ENCODE results near the gene MGAT3.

Gene MGAT3

GRCh38 chr22:39421691-39422090, 35.1 kb upstream of the MGAT3 start:
- H3K27ac ChIP-seq (replicated peaks), result no peak overlapping the region

DNA sequence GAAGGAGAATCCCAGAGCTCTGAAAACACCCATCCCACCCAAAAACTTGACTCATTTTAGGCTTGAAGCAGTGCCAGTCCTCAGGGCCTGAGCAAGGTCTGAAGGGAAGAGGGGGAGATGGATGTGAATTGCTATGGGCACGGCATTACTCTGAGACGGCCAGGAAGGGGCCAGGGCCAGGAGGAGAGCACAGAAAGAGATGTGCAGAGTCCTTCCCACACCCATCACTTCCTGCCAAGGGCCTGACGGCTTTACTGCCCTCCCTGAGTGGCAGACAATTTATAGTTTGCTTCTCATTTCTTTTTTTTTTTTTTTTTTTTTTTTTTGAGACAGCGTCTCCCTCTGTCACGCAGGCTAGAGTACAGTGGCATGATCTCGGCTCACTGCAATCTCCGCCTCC, 34.7 kb upstream of the MGAT3 start:
- DNase-seq (ENCODE audit: low read depth in 1 of 2, low spot score in 1 of 2), result no peak
- no peak overlapping the region for H3K27ac ChIP-seq (replicated peaks)
- TF ChIP-seq, protein P1, sequence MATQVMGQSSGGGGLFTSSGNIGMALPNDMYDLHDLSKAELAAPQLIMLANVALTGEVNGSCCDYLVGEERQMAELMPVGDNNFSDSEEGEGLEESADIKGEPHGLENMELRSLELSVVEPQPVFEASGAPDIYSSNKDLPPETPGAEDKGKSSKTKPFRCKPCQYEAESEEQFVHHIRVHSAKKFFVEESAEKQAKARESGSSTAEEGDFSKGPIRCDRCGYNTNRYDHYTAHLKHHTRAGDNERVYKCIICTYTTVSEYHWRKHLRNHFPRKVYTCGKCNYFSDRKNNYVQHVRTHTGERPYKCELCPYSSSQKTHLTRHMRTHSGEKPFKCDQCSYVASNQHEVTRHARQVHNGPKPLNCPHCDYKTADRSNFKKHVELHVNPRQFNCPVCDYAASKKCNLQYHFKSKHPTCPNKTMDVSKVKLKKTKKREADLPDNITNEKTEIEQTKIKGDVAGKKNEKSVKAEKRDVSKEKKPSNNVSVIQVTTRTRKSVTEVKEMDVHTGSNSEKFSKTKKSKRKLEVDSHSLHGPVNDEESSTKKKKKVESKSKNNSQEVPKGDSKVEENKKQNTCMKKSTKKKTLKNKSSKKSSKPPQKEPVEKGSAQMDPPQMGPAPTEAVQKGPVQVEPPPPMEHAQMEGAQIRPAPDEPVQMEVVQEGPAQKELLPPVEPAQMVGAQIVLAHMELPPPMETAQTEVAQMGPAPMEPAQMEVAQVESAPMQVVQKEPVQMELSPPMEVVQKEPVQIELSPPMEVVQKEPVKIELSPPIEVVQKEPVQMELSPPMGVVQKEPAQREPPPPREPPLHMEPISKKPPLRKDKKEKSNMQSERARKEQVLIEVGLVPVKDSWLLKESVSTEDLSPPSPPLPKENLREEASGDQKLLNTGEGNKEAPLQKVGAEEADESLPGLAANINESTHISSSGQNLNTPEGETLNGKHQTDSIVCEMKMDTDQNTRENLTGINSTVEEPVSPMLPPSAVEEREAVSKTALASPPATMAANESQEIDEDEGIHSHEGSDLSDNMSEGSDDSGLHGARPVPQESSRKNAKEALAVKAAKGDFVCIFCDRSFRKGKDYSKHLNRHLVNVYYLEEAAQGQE (IDR thresholded peaks at IDR 0.05; ENCODE audit: insufficient replicate concordance, low read depth), result no peak
- no peak for TF ChIP-seq SPI1 (IDR thresholded peaks at IDR 0.05; ENCODE audit: borderline replicate concordance, low read depth)
- no peak for TF ChIP-seq CTCF (IDR thresholded peaks at IDR 0.05; ENCODE audit: insufficient read depth, low read length)
- no peak for TF ChIP-seq POLR2AphosphoS5 (IDR thresholded peaks at IDR 0.05; ENCODE audit: low read depth)
- TF ChIP-seq GABPA (IDR thresholded peaks at IDR 0.05; ENCODE audit: low read depth), result no peak

More at GRCh38 chr22:39421691-39422090, 35.1 kb upstream of the MGAT3 start:
- Histone ChIP-seq H3K27me3 (ENCODE audit: insufficient read depth, poor library complexity, severe bottlenecking) (no peaks in the 10 kb centered on the region), H3K4me3 (replicated peaks; ENCODE audit: insufficient read depth, low read length) (no peak overlapping the region)
- TF ChIP-seq CTCF (IDR thresholded peaks at IDR 0.05; ENCODE audit: insufficient read depth, low read length) (no peak), GABPA (IDR thresholded peaks at IDR 0.05; ENCODE audit: low read depth) (no peak), POLR2AphosphoS5 (IDR thresholded peaks at IDR 0.05; ENCODE audit: low read depth) (no peak), SPI1 (IDR thresholded peaks at IDR 0.05; ENCODE audit: borderline replicate concordance, low read depth) (no peak)
- TF ChIP-seq, protein P1 (IDR thresholded peaks at IDR 0.05; ENCODE audit: insufficient replicate concordance, low read depth), result no peak
- DNase-seq (ENCODE audit: low read depth in 1 of 2, low spot score in 1 of 2), result no peak

DNA sequence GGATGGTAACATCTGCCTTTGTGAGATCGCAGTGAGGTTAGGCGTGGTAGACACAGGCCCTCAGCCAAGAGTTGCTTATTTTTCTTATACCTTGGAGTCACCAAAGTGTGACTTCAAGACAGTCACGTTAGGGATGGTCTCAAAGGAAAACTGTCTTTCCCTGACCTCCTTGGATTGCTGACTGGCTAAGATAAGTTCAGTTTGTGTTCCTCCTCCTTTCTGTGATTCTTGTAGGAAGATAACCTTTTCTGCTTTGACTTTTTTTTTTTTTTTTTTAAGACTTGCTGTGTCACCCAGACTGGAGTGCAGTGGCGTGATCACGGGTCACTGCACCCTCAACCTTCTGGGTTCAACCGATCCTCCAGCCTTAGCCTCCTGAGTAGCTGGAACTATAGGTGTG, 34.1 kb upstream of the MGAT3 start:
- no peak overlapping the region for H3K4me3 ChIP-seq (replicated peaks; ENCODE audit: insufficient read depth, low read length)
- DNase-seq (ENCODE audit: low read depth in 1 of 2, low spot score in 1 of 2), result no peak
- no peaks in the 10 kb centered on the region for H3K27me3 ChIP-seq (ENCODE audit: insufficient read depth, poor library complexity, severe bottlenecking)
- TF ChIP-seq CTCF (IDR thresholded peaks at IDR 0.05; ENCODE audit: insufficient read depth, low read length), result no peak
- no peak for TF ChIP-seq POLR2AphosphoS5 (IDR thresholded peaks at IDR 0.05; ENCODE audit: low read depth)
- TF ChIP-seq GABPA (IDR thresholded peaks at IDR 0.05; ENCODE audit: low read depth), result no peak
- TF ChIP-seq, protein P1 (IDR thresholded peaks at IDR 0.05; ENCODE audit: insufficient replicate concordance, low read depth), result no peak
- no peak for TF ChIP-seq SPI1 (IDR thresholded peaks at IDR 0.05; ENCODE audit: borderline replicate concordance, low read depth)
- H3K27ac ChIP-seq (replicated peaks), result no peak overlapping the region

More for the DNA sequence above, 34.7 kb upstream of the MGAT3 start:
- H3K27me3 ChIP-seq (ENCODE audit: insufficient read depth, poor library complexity, severe bottlenecking), result no peaks in the 10 kb centered on the region
- no peak overlapping the region for H3K4me3 ChIP-seq (replicated peaks; ENCODE audit: insufficient read depth, low read length)
